Endothelial cell of umbilical vein (primary cell): ENCODE results near the gene PRR23C.

ENCODE experiments used
- CTCF ChIP-seq, 2 donors: IDR thresholded peaks; 1 replicate in 1 of 2; 2 replicates in 1 of 2; pipeline ENCODE4 v1.5.1; 2011; ENCODE audit warnings: low read length in 2 of 2, mild to moderate bottlenecking in 2 of 2, moderate library complexity in 2 of 2, control low read depth in 1 of 2, inconsistent platforms in 1 of 2, low read depth in 1 of 2; ENCODE audit not compliant: insufficient read depth in 1 of 2; ENCODE audit errors: extremely low read depth in 1 of 2
- JUN ChIP-seq: IDR thresholded peaks from 2 replicates; pipeline ENCODE4 v1.6.1; 2011; ENCODE audit warnings: borderline replicate concordance, low read depth; ENCODE audit not compliant: insufficient read length, insufficient read depth
- POLR2A ChIP-seq: IDR thresholded peaks from 2 replicates; pipeline ENCODE4 v1.6.1; 2012; ENCODE audit warnings: low read depth, mild to moderate bottlenecking, control low read depth, low read length

DNA sequence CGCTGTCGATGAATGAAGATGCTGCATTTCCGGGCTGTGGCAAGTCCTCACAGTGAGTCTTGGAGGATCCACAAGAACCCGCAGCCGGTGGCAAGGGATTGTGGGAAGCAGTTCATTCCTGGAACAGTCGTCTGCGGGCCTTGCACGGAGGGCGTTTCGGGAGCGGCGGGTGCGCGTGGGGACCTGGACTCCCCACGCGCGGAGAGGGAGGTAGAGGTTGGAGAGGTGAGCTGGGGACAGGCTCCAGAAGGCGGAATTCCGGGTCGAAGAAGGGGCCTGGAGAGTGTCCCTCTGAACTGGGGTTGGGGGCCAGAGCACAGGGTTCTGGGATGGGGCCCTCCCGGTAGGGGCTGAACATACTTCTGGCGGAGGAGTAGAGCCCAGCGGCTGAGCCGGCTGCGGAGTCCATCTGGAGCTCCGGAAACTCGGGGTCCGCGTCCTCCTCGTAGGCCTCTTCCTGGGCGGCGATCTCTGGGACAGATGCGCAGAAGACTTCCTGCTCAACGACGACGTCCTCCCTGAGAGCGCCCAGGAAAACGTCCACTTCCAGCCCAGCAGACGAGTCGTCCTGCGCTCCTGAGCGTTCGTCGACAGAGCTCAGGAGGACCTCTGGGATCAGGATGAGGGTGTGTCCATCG lies 39.2 kb downstream of the PRR23C start:
- no peak for TF ChIP-seq CTCF (IDR thresholded peaks at IDR 0.05; ENCODE audit: extremely low read depth in 1 of 2, insufficient read depth in 1 of 2, low read depth in 1 of 2, low read length in 2 of 2)
- no peak for TF ChIP-seq POLR2A
- TF ChIP-seq JUN, result no peak
